ENCODE measurements around the gene ARHGAP25. TPM values are rescaled to one million over a fixed set of nuclear protein-coding genes. Genes with fewer than 3 reads are reported as not detected.

The ARHGAP25 gene
- total and polyA plus RNA-seq, 2 experiments from 2014 or later: 1.9 to 2.0 TPM

DNA sequence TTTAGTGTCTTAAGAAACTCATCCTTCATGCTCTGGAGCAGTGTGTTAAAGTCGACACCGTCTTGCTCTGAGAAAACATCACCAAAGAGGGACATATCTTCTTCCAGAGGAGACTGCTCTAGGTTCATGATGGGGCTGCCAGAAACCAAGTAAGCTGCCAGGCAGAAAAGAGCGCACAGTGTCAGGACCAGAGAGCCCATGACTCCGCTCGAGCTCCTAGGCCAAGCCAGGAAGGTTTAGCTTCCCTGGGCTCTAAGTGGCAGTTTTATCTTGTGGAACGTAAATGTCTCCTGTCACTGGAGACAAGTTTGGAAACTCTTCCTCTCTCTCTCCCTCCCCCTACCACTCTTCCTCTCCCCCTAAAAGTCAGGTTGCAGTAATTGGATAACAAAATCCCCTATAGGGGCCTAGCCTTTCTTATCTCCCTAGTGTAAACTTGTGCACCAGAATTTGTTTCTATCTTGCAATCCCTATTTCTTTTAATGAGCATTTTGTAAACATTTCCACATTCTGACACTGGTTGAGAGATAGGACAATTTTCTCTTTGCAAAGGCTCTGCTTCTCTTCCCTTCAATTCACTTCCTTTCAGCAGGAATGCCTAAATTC lies 136.7 kb downstream of the ARHGAP25 start, which contains the start of gene BMP10:
Gene BMP10, minus strand, starts transcription at position 239 of the 606 bp plus-strand sequence. Its CDS starts 39 bp downstream, at position 200.
- TF ChIP-seq, protein P1, sequence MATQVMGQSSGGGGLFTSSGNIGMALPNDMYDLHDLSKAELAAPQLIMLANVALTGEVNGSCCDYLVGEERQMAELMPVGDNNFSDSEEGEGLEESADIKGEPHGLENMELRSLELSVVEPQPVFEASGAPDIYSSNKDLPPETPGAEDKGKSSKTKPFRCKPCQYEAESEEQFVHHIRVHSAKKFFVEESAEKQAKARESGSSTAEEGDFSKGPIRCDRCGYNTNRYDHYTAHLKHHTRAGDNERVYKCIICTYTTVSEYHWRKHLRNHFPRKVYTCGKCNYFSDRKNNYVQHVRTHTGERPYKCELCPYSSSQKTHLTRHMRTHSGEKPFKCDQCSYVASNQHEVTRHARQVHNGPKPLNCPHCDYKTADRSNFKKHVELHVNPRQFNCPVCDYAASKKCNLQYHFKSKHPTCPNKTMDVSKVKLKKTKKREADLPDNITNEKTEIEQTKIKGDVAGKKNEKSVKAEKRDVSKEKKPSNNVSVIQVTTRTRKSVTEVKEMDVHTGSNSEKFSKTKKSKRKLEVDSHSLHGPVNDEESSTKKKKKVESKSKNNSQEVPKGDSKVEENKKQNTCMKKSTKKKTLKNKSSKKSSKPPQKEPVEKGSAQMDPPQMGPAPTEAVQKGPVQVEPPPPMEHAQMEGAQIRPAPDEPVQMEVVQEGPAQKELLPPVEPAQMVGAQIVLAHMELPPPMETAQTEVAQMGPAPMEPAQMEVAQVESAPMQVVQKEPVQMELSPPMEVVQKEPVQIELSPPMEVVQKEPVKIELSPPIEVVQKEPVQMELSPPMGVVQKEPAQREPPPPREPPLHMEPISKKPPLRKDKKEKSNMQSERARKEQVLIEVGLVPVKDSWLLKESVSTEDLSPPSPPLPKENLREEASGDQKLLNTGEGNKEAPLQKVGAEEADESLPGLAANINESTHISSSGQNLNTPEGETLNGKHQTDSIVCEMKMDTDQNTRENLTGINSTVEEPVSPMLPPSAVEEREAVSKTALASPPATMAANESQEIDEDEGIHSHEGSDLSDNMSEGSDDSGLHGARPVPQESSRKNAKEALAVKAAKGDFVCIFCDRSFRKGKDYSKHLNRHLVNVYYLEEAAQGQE (IDR thresholded peaks at IDR 0.05; ENCODE audit: unreplicated experiment): no peak
- TF ChIP-seq STAT1 (IDR thresholded peaks at IDR 0.05; ENCODE audit: unreplicated experiment) (no peak), EZH2 (IDR thresholded peaks at IDR 0.05; ENCODE audit: low read depth, unreplicated experiment) (no peak), POLR2AphosphoS5 (IDR thresholded peaks at IDR 0.05; ENCODE audit: low read depth) (no peak), CREB1 (CRISPR knock-in tag; IDR thresholded peaks at IDR 0.05; ENCODE audit: low read depth) (no peak), ZNF331 (CRISPR knock-in tag; IDR thresholded peaks at IDR 0.05; ENCODE audit: low read depth) (no peak), ZNF114 (CRISPR knock-in tag; IDR thresholded peaks at IDR 0.05) (no peak), EZH2phosphoT487 (IDR thresholded peaks at IDR 0.05; ENCODE audit: unreplicated experiment) (no peak), JUNB (IDR thresholded peaks at IDR 0.05; ENCODE audit: unreplicated experiment) (no peak), NANOG (IDR thresholded peaks at IDR 0.05; ENCODE audit: borderline replicate concordance) (no peak)
- TF ChIP-seq, protein P2, sequence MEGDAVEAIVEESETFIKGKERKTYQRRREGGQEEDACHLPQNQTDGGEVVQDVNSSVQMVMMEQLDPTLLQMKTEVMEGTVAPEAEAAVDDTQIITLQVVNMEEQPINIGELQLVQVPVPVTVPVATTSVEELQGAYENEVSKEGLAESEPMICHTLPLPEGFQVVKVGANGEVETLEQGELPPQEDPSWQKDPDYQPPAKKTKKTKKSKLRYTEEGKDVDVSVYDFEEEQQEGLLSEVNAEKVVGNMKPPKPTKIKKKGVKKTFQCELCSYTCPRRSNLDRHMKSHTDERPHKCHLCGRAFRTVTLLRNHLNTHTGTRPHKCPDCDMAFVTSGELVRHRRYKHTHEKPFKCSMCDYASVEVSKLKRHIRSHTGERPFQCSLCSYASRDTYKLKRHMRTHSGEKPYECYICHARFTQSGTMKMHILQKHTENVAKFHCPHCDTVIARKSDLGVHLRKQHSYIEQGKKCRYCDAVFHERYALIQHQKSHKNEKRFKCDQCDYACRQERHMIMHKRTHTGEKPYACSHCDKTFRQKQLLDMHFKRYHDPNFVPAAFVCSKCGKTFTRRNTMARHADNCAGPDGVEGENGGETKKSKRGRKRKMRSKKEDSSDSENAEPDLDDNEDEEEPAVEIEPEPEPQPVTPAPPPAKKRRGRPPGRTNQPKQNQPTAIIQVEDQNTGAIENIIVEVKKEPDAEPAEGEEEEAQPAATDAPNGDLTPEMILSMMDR (conservative IDR thresholded peaks at IDR 0.05; ENCODE audit: low read depth in 2 of 2): no peak
- TF ChIP-seq, protein P3, sequence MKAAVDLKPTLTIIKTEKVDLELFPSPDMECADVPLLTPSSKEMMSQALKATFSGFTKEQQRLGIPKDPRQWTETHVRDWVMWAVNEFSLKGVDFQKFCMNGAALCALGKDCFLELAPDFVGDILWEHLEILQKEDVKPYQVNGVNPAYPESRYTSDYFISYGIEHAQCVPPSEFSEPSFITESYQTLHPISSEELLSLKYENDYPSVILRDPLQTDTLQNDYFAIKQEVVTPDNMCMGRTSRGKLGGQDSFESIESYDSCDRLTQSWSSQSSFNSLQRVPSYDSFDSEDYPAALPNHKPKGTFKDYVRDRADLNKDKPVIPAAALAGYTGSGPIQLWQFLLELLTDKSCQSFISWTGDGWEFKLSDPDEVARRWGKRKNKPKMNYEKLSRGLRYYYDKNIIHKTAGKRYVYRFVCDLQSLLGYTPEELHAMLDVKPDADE (IDR thresholded peaks at IDR 0.05): no peak
- TF ChIP-seq, protein P4, sequence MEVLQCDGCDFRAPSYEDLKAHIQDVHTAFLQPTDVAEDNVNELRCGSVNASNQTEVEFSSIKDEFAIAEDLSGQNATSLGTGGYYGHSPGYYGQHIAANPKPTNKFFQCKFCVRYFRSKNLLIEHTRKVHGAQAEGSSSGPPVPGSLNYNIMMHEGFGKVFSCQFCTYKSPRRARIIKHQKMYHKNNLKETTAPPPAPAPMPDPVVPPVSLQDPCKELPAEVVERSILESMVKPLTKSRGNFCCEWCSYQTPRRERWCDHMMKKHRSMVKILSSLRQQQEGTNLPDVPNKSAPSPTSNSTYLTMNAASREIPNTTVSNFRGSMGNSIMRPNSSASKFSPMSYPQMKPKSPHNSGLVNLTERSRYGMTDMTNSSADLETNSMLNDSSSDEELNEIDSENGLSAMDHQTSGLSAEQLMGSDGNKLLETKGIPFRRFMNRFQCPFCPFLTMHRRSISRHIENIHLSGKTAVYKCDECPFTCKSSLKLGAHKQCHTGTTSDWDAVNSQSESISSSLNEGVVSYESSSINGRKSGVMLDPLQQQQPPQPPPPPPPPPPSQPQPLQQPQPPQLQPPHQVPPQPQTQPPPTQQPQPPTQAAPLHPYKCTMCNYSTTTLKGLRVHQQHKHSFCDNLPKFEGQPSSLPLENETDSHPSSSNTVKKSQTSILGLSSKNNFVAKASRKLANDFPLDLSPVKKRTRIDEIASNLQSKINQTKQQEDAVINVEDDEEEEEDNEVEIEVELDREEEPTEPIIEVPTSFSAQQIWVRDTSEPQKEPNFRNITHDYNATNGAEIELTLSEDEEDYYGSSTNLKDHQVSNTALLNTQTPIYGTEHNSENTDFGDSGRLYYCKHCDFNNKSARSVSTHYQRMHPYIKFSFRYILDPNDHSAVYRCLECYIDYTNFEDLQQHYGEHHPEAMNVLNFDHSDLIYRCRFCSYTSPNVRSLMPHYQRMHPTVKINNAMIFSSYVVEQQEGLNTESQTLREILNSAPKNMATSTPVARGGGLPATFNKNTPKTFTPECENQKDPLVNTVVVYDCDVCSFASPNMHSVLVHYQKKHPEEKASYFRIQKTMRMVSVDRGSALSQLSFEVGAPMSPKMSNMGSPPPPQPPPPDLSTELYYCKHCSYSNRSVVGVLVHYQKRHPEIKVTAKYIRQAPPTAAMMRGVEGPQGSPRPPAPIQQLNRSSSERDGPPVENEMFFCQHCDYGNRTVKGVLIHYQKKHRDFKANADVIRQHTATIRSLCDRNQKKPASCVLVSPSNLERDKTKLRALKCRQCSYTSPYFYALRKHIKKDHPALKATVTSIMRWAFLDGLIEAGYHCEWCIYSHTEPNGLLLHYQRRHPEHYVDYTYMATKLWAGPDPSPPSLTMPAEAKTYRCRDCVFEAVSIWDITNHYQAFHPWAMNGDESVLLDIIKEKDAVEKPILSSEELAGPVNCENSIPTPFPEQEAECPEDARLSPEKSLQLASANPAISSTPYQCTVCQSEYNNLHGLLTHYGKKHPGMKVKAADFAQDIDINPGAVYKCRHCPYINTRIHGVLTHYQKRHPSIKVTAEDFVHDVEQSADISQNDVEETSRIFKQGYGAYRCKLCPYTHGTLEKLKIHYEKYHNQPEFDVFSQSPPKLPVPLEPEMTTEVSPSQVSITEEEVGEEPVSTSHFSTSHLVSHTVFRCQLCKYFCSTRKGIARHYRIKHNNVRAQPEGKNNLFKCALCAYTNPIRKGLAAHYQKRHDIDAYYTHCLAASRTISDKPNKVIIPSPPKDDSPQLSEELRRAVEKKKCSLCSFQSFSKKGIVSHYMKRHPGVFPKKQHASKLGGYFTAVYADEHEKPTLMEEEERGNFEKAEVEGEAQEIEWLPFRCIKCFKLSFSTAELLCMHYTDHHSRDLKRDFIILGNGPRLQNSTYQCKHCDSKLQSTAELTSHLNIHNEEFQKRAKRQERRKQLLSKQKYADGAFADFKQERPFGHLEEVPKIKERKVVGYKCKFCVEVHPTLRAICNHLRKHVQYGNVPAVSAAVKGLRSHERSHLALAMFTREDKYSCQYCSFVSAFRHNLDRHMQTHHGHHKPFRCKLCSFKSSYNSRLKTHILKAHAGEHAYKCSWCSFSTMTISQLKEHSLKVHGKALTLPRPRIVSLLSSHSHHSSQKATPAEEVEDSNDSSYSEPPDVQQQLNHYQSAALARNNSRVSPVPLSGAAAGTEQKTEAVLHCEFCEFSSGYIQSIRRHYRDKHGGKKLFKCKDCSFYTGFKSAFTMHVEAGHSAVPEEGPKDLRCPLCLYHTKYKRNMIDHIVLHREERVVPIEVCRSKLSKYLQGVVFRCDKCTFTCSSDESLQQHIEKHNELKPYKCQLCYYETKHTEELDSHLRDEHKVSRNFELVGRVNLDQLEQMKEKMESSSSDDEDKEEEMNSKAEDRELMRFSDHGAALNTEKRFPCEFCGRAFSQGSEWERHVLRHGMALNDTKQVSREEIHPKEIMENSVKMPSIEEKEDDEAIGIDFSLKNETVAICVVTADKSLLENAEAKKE (CRISPR knock-in tag; IDR thresholded peaks at IDR 0.05): no peak
- peaks cover 9% of the 10 kb centered on the region for H3K9me2 ChIP-seq (ENCODE audit: insufficient read depth)

More for the DNA sequence above, 136.7 kb downstream of the ARHGAP25 start, which contains the start of gene BMP10:
- H3F3A ChIP-seq (replicated peaks; ENCODE audit: low read depth): no peaks in the 10 kb centered on the region
- H3K4me3 ChIP-seq: no peak within 1 kb of the TSS
- H3K36me3 ChIP-seq (ENCODE audit: insufficient read depth): no peaks in the 10 kb centered on the region
- H2AFZ ChIP-seq: no peak within 1 kb of the TSS
- Mint-ChIP-seq H3K27me3 (ENCODE audit: insufficient read depth, low read depth, poor library complexity) (no peaks in the 10 kb centered on the region), H3K27ac (no peak within 1 kb of the TSS), H3K9me3 (no peaks in the 10 kb centered on the region), H3K36me3 (ENCODE audit: low read depth) (no peaks in the 10 kb centered on the region), H3K4me3 (no peak within 1 kb of the TSS), H3K4me1 (no peaks in the 10 kb centered on the region)
- DNase-seq (ENCODE audit: low spot score): no peak
- H3K27me3 ChIP-seq (ENCODE audit: insufficient read depth): no peaks in the 10 kb centered on the region
- no peak for ATAC-seq
- H4K20me1 ChIP-seq (replicated peaks; ENCODE audit: insufficient read depth): no peaks in the 10 kb centered on the region
- H3K79me2 ChIP-seq (replicated peaks; ENCODE audit: insufficient read depth): no peaks in the 10 kb centered on the region
- H3K27ac ChIP-seq (ENCODE audit: low read depth): no peak within 1 kb of the TSS
- no peak within 1 kb of the TSS for H3K4me2 ChIP-seq
- no peaks in the 10 kb centered on the region for H3K4me1 ChIP-seq (ENCODE audit: insufficient read depth)
